SK-N-SH treated with all-trans-retinoic acid at 6 μM for 48 hours (cell line): ENCODE measurements around the gene MOV10L1.

Source experiments
- ATAC-seq: fragments of 200-7000 bp; cut with Tn5 transposase; 3 replicates; pipeline ENCODE4 v1.9.1; 2020; ENCODE audit warnings: mild to moderate bottlenecking, moderate library complexity
- ARNTL ChIP-seq: fragments of 450-650 bp; formaldehyde crosslinking; IDR thresholded peaks from 2 replicates; pipeline ENCODE4 v1.5.0; 2020; ENCODE audit warnings: low read depth, mild to moderate bottlenecking, moderate library complexity, borderline replicate concordance
- BACH2 ChIP-seq: fragments of 250-450 bp; sonication (Bioruptor Pico); IDR thresholded peaks from 2 replicates; pipeline ENCODE4 v1.9.0; 2021; ENCODE audit warnings: mild to moderate bottlenecking, borderline replicate concordance
- CREB5 ChIP-seq: fragments of 250-450 bp; sonication (Bioruptor Pico); IDR thresholded peaks from 2 replicates; pipeline ENCODE4 v1.5.1; 2020; ENCODE audit warnings: low read depth, mild to moderate bottlenecking, moderate library complexity
- CSDC2 ChIP-seq: fragments of 250-450 bp; sonication (Bioruptor Pico); IDR thresholded peaks from 2 replicates; pipeline ENCODE4 v1.5.0; 2020; ENCODE audit warnings: mild to moderate bottlenecking, moderate library complexity
- CSRNP3 ChIP-seq: fragments of 250-450 bp; sonication (Bioruptor Pico); IDR thresholded peaks from 2 replicates; pipeline ENCODE4 v1.5.1; 2021; ENCODE audit warnings: mild to moderate bottlenecking, moderate library complexity
- ESRRG ChIP-seq: fragments of 250-450 bp; sonication (Bioruptor Pico); IDR thresholded peaks from 2 replicates; pipeline ENCODE4 v1.6.1; 2021; ENCODE audit warnings: mild to moderate bottlenecking
- GLIS3 ChIP-seq: fragments of 250-450 bp; sonication (Bioruptor Pico); IDR thresholded peaks from 2 replicates; pipeline ENCODE4 v1.5.0; 2020; ENCODE audit warnings: mild to moderate bottlenecking, moderate library complexity
- ISL1 ChIP-seq: fragments of 250-450 bp; sonication (Bioruptor Pico); IDR thresholded peaks from 2 replicates; pipeline ENCODE4 v2.1.2; 2022; ENCODE audit warnings: mild to moderate bottlenecking, moderate library complexity
- OSR1 ChIP-seq: fragments of 250-450 bp; sonication (Bioruptor Pico); IDR thresholded peaks from 2 replicates; pipeline ENCODE4 v1.8.0; 2022; ENCODE audit warnings: moderate library complexity, mild to moderate bottlenecking, inconsistent platforms
- POU6F1 ChIP-seq: fragments of 250-450 bp; sonication (Bioruptor Pico); IDR thresholded peaks from 2 replicates; pipeline ENCODE4 v1.8.0; 2021; ENCODE audit warnings: low read depth, mild to moderate bottlenecking, moderate library complexity, borderline replicate concordance
- PPARA ChIP-seq: fragments of 250-450 bp; sonication (Bioruptor Pico); IDR thresholded peaks from 2 replicates; pipeline ENCODE4 v1.5.0; 2020; ENCODE audit warnings: mild to moderate bottlenecking, borderline replicate concordance
- RARB ChIP-seq: fragments of 250-450 bp; sonication (Bioruptor Pico); IDR thresholded peaks from 2 replicates; pipeline ENCODE4 v1.8.0; 2021; ENCODE audit warnings: mild to moderate bottlenecking, moderate library complexity
- SNAI2 ChIP-seq: fragments of 250-450 bp; sonication (Bioruptor Pico); IDR thresholded peaks from 2 replicates; pipeline ENCODE4 v1.5.0; 2020; ENCODE audit warnings: mild to moderate bottlenecking, moderate library complexity
- TCF4 ChIP-seq: fragments of 250-450 bp; sonication (Bioruptor Pico); IDR thresholded peaks from 2 replicates; pipeline ENCODE4 v1.8.0; 2021; ENCODE audit warnings: mild to moderate bottlenecking, moderate library complexity, borderline replicate concordance
- TOX ChIP-seq: fragments of 250-450 bp; sonication (Bioruptor Pico); IDR thresholded peaks from 2 replicates; pipeline ENCODE4 v1.8.0; 2021; ENCODE audit warnings: mild to moderate bottlenecking, moderate library complexity, borderline replicate concordance
- ZC3H10 ChIP-seq: fragments of 250-450 bp; sonication (Bioruptor Pico); IDR thresholded peaks from 2 replicates; pipeline ENCODE4 v1.5.1; 2021; ENCODE audit warnings: mild to moderate bottlenecking, moderate library complexity
- ZFP3 ChIP-seq: fragments of 250-450 bp; sonication (Bioruptor Pico); IDR thresholded peaks from 2 replicates; pipeline ENCODE4 v1.5.0; 2020; ENCODE audit warnings: mild to moderate bottlenecking, moderate library complexity
- ZFP30 ChIP-seq: fragments of 450-650 bp; formaldehyde crosslinking; IDR thresholded peaks from 2 replicates; pipeline ENCODE4 v1.5.0; 2022; ENCODE audit warnings: mild to moderate bottlenecking, moderate library complexity
- ZNF565 ChIP-seq: fragments of 450-650 bp; formaldehyde crosslinking; conservative IDR thresholded peaks from 2 replicates; pipeline ENCODE4 v1.5.0; 2020; ENCODE audit warnings: low read depth, mild to moderate bottlenecking, moderate library complexity
- ZNF70 ChIP-seq: fragments of 450-650 bp; formaldehyde crosslinking; IDR thresholded peaks from 2 replicates; pipeline ENCODE4 v1.5.0; 2020; ENCODE audit warnings: mild to moderate bottlenecking, moderate library complexity
- ZNF8 ChIP-seq: fragments of 450-650 bp; formaldehyde crosslinking; IDR thresholded peaks from 2 replicates; pipeline ENCODE4 v1.5.0; 2020; ENCODE audit warnings: mild to moderate bottlenecking, moderate library complexity
- TF ChIP-seq, protein P1 (sequence below): fragments of 250-450 bp; sonication (Bioruptor Pico); IDR thresholded peaks from 2 replicates; pipeline ENCODE4 v1.5.0; 2020; ENCODE audit warnings: mild to moderate bottlenecking, moderate library complexity
- TF ChIP-seq, protein P2 (sequence below): fragments of 250-450 bp; sonication (Bioruptor Pico); IDR thresholded peaks from 2 replicates; pipeline ENCODE4 v1.8.0; 2020; ENCODE audit warnings: mild to moderate bottlenecking, moderate library complexity, borderline replicate concordance

Gene MOV10L1

DNA sequence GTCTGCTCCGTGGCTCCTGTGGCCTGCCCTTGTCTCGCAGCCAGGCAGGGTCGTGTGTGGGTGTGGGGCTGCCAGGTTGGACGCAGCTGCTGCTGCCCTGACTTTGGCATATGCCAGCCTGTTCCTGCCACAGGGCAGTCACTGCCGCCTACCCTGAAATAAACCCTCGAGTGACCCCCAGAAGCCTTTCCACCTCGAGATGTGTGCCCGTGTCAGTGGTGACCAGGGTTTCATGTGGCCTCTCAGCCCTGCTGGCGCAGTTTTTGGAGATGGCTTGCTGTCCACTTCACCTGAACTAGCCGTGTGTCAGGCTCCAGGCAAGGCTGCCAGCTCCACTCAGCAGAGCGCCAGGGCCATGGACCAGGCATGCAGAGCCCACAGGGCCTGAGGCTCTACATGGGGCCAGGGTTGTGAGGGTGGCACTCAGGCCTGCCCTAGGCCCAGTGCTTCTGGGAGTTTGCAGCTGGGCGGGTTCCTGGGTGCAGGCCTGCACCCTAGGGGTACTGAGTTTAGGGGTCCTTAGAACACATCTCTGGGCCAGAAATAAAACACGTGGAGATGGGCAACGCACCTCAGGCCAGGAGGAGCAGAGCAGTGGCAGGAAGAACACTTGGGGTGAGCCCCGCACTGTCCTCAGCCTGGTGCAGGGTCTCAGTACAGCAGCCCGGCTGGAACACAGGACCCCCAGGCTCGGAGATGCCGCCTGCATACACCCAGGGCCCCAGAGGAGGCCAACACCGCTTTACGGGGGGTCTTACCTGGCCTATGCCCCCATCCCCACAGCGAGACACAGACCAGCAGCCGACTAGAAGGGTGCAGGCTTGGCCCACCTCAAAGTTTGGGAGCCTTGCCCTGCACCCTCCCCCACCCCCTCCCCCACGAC lies 71.9 kb downstream of the MOV10L1 start:
- TF ChIP-seq, protein P1, sequence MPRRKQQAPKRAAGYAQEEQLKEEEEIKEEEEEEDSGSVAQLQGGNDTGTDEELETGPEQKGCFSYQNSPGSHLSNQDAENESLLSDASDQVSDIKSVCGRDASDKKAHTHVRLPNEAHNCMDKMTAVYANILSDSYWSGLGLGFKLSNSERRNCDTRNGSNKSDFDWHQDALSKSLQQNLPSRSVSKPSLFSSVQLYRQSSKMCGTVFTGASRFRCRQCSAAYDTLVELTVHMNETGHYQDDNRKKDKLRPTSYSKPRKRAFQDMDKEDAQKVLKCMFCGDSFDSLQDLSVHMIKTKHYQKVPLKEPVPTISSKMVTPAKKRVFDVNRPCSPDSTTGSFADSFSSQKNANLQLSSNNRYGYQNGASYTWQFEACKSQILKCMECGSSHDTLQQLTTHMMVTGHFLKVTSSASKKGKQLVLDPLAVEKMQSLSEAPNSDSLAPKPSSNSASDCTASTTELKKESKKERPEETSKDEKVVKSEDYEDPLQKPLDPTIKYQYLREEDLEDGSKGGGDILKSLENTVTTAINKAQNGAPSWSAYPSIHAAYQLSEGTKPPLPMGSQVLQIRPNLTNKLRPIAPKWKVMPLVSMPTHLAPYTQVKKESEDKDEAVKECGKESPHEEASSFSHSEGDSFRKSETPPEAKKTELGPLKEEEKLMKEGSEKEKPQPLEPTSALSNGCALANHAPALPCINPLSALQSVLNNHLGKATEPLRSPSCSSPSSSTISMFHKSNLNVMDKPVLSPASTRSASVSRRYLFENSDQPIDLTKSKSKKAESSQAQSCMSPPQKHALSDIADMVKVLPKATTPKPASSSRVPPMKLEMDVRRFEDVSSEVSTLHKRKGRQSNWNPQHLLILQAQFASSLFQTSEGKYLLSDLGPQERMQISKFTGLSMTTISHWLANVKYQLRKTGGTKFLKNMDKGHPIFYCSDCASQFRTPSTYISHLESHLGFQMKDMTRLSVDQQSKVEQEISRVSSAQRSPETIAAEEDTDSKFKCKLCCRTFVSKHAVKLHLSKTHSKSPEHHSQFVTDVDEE (CRISPR knock-in tag), result no peak
- TF ChIP-seq TCF4 (CRISPR knock-in tag), result no peak
- TF ChIP-seq GLIS3, result no peak
- TF ChIP-seq ZFP30 (CRISPR knock-in tag), result no peak
- TF ChIP-seq ZFP3 (CRISPR knock-in tag), result no peak
- no peak for TF ChIP-seq PPARA (CRISPR knock-in tag)
- no peak for TF ChIP-seq CREB5
- no peak for TF ChIP-seq ISL1 (CRISPR knock-in tag)
- TF ChIP-seq OSR1, result no peak
- no peak for TF ChIP-seq BACH2 (CRISPR knock-in tag)
- TF ChIP-seq ZNF8 (CRISPR knock-in tag), result no peak
- no peak for TF ChIP-seq ESRRG (CRISPR knock-in tag)
- no peak for TF ChIP-seq ZNF565
- no peak for TF ChIP-seq ZC3H10 (CRISPR knock-in tag)
- no peak for TF ChIP-seq POU6F1
- TF ChIP-seq CSRNP3 (CRISPR knock-in tag), result no peak
- no peak for TF ChIP-seq TOX (CRISPR knock-in tag)
- TF ChIP-seq, all 23 proteins: peak for 0

GRCh38 chr22:50162391-50162956 lies 72.7 kb downstream of the MOV10L1 start:
- TF ChIP-seq ZNF8 (CRISPR knock-in tag) (no peak), POU6F1 (no peak), RARB (CRISPR knock-in tag) (no peak), ARNTL (CRISPR knock-in tag) (no peak), GLIS3 (no peak)
- TF ChIP-seq, all 23 proteins: peak for 0
- ATAC-seq, result no peak

More for the DNA sequence above, 71.9 kb downstream of the MOV10L1 start:
- no peak; the same call in 2 of the 3 replicates for ATAC-seq

- ATAC-seq, result no peak
- TF ChIP-seq ZC3H10 (CRISPR knock-in tag), result no peak
- no peak for TF ChIP-seq ZNF565
- no peak for TF ChIP-seq ZNF8 (CRISPR knock-in tag)
- TF ChIP-seq ISL1 (CRISPR knock-in tag), result no peak
- no peak for TF ChIP-seq ESRRG (CRISPR knock-in tag)
- no peak for TF ChIP-seq RARB (CRISPR knock-in tag)
- no peak for TF ChIP-seq CREB5
- no peak for TF ChIP-seq TOX (CRISPR knock-in tag)
- no peak for TF ChIP-seq BACH2 (CRISPR knock-in tag)
- TF ChIP-seq ARNTL (CRISPR knock-in tag), result no peak
- TF ChIP-seq TCF4 (CRISPR knock-in tag), result no peak
- no peak for TF ChIP-seq ZNF70 (CRISPR knock-in tag)
- no peak for TF ChIP-seq CSDC2
- TF ChIP-seq ZFP3 (CRISPR knock-in tag), result no peak
- TF ChIP-seq, protein P2, sequence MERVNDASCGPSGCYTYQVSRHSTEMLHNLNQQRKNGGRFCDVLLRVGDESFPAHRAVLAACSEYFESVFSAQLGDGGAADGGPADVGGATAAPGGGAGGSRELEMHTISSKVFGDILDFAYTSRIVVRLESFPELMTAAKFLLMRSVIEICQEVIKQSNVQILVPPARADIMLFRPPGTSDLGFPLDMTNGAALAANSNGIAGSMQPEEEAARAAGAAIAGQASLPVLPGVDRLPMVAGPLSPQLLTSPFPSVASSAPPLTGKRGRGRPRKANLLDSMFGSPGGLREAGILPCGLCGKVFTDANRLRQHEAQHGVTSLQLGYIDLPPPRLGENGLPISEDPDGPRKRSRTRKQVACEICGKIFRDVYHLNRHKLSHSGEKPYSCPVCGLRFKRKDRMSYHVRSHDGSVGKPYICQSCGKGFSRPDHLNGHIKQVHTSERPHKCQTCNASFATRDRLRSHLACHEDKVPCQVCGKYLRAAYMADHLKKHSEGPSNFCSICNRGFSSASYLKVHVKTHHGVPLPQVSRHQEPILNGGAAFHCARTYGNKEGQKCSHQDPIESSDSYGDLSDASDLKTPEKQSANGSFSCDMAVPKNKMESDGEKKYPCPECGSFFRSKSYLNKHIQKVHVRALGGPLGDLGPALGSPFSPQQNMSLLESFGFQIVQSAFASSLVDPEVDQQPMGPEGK (CRISPR knock-in tag), result no peak
- TF ChIP-seq SNAI2 (CRISPR knock-in tag), result no peak
- no peak for TF ChIP-seq ZFP30 (CRISPR knock-in tag)
- TF ChIP-seq OSR1, result no peak
Measured at GRCh38 chr22:50165436-50166123, 75.8 kb downstream of the MOV10L1 start.
